Thyroid gland (tissue), 4 donors: ENCODE data around the gene SNRPA.

Source experiments
- CTCF ChIP-seq, 6 experiments: fragments of 200-600 bp in 3 of 6; fragments of 450-650 bp in 3 of 6; sonication (generic) in 3 of 6; IDR thresholded peaks; one replicate each; pipeline ENCODE4 v1.5.1; 2016 to 2019; ENCODE audit warnings: antibody characterized with exemption in 6 of 6, mild to moderate bottlenecking in 2 of 6, inconsistent platforms in 1 of 6, moderate library complexity in 1 of 6
- POLR2A ChIP-seq, 2 donors: fragments of 450-650 bp; IDR thresholded peaks; one replicate each; pipeline ENCODE4 v1.6.1; 2017; ENCODE audit warnings: antibody characterized with exemption in 2 of 2, mild to moderate bottlenecking in 2 of 2, moderate library complexity in 1 of 2

- peak in 1 of 6 experiments; percentile 0 for TF ChIP-seq CTCF (IDR thresholded peaks at IDR 0.05)
- no peak for TF ChIP-seq POLR2A (IDR thresholded peaks at IDR 0.05)
Measured at GRCh38 chr19:40808021-40808325, 57.0 kb downstream of the SNRPA start.
